ENCODE results near the gene RAB6C.
"Not testable (repeated sequence)": the region's sequence is repeated elsewhere in the genome, so short reads cannot be mapped to it uniquely, and the experiment has no call there.

Gene RAB6C

DNA sequence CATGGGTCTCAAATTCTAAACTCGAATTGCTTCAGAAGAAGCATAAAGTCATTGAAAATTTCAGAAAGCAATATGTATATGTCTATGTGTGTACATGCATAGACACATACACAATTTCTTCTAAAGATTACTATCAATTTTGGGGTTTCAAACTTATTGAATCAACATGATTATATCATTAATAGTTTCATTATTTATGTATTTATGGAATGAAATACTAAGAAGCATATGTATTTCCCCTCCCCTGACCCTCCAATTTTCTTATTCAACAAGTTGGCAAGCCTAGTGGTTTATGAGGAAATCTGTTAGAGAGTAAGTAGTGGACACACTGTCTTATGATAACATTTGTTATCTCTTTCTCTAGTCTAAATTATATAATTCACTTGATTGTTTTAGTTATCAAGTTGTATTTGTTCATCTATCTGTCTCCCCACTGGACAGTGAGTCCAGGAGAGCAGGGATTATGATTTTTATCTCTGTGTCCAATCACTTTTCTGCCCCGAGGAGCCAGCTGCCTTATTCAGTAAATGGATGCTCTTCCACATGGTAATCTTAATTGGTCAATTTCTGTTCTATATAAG, 17.3 kb downstream of the RAB6C start:
- DNase-seq: not testable (repeated sequence)

- not testable (repeated sequence) for DNase-seq
Measured at GRCh38 chr2:129998771-129999170, 19.3 kb downstream of the RAB6C start.

- not testable (repeated sequence) for DNase-seq
Measured at GRCh38 chr2:130005862-130006261, 26.4 kb downstream of the RAB6C start.

- not testable (repeated sequence) for DNase-seq
Measured at GRCh38 chr2:130016701-130017100, 37.2 kb downstream of the RAB6C start.

DNA sequence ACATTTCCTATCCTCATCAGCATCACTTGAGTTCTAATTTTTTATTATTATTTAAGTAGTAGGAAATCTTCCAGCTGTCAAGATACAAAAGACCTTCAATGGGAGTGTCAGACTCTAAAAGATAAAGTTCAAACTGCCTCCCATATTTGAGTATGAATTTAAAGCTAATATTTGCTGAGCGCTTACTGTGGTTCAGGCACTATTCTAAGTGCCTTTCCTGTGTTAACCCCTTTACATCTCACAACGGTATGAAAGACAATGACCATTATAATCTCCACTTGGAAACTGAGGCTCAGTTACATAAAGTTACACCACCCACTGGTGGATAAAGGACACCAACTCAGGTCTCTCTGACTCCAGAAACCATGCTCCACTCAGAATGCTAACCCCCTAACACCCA, 39.9 kb downstream of the RAB6C start:
- DNase-seq: no peak

DNA sequence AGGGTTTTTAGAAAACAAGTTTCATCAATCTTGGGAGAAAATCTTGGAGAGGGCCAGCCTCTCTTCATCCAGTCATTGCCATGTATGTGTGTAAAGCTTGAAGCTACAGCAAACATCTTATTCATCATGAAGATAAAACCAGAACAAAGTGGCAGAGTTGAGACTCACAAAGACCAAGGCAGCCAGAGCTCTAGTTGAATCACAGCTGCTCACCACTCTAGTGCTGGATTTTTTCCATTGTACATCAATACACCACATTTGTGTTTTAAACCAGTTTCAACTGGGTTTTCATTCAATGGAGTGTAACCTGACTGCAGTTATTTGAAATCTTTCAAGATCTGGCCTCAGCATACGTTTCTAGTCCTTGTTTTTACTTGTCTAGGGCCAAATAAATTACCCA, 40.6 kb downstream of the RAB6C start:
- not testable (repeated sequence) for DNase-seq

- not testable (repeated sequence) for DNase-seq
Measured at GRCh38 chr2:130025931-130026330, 46.5 kb downstream of the RAB6C start.

Measured in NCI-H526 treated with DMSO at 0.1 percent for 48 hours (cell line).